WTC11 (cell line): ENCODE results near the gene PHF14.

Experiments
- CREM ChIP-seq: sonication (generic); formaldehyde crosslinking; IDR thresholded peaks from 2 replicates; pipeline ENCODE4 v1.8.1; 2022; ENCODE audit warnings: mild to moderate bottlenecking, missing genetic modification reagents, moderate library complexity
- IRF2 ChIP-seq: sonication (generic); formaldehyde crosslinking; IDR thresholded peaks from 2 replicates; pipeline ENCODE4 v1.8.0; 2022; ENCODE audit warnings: low read depth, missing genetic modification reagents, borderline replicate concordance
- NR3C1 ChIP-seq: sonication (generic); formaldehyde crosslinking; conservative IDR thresholded peaks from 2 replicates; pipeline ENCODE4 v1.8.1; 2023; ENCODE audit warnings: low read depth, mild to moderate bottlenecking, missing genetic modification reagents
- TF ChIP-seq, protein P1 (sequence below): sonication (generic); formaldehyde crosslinking; IDR thresholded peaks from 2 replicates; pipeline ENCODE4 v1.8.1; 2023; ENCODE audit warnings: mild to moderate bottlenecking, missing genetic modification reagents, moderate library complexity
- TF ChIP-seq, protein P2 (sequence below): fragments of 200-600 bp; IDR thresholded peaks from 2 replicates; pipeline ENCODE4 v1.8.0; 2022; ENCODE audit warnings: antibody characterized with exemption
- TF ChIP-seq, protein P3 (sequence below): sonication (generic); formaldehyde crosslinking; IDR thresholded peaks from 2 replicates; pipeline ENCODE4 v1.8.1; 2023; ENCODE audit warnings: mild to moderate bottlenecking, moderate library complexity, missing genetic modification reagents

DNA sequence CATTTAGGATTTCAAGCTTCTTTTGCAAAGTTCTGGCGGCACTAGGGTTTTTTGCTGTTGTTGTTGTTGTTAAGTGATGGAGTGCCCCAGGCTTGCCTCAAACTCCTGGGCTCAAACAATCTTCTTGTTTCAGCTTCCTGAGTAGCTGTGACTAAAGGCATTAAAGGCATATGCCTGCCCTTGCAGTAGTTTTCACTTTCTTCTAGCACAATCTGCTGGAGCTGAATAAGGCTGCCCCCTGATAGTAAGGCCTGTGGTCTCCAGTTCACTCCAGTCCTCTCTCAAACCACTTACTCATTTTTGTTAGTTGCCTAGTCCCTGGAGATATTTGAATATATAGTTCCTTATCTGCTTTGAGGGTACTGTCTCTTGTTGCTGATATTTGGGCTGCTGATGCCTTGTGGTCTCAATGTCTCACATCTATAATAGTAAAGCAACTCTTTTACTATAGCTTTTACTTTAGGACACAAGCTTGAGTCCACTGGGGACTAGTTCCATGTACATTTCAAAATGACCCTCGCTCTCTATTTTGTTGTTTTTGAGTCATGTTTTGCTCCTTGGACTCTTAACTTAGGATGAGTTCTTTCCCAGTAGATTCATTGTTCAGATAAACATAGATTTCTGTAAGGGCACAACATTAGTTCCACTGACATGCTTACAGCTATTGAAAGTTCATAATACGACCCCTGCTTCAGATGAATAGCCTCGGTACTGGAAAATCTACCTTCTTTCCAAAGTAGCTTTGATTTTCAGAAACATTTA lies 25.5 kb downstream of the PHF14 start:
- TF ChIP-seq, protein P1, sequence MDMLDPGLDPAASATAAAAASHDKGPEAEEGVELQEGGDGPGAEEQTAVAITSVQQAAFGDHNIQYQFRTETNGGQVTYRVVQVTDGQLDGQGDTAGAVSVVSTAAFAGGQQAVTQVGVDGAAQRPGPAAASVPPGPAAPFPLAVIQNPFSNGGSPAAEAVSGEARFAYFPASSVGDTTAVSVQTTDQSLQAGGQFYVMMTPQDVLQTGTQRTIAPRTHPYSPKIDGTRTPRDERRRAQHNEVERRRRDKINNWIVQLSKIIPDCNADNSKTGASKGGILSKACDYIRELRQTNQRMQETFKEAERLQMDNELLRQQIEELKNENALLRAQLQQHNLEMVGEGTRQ (CRISPR knock-in tag): no peak
- TF ChIP-seq, protein P2, sequence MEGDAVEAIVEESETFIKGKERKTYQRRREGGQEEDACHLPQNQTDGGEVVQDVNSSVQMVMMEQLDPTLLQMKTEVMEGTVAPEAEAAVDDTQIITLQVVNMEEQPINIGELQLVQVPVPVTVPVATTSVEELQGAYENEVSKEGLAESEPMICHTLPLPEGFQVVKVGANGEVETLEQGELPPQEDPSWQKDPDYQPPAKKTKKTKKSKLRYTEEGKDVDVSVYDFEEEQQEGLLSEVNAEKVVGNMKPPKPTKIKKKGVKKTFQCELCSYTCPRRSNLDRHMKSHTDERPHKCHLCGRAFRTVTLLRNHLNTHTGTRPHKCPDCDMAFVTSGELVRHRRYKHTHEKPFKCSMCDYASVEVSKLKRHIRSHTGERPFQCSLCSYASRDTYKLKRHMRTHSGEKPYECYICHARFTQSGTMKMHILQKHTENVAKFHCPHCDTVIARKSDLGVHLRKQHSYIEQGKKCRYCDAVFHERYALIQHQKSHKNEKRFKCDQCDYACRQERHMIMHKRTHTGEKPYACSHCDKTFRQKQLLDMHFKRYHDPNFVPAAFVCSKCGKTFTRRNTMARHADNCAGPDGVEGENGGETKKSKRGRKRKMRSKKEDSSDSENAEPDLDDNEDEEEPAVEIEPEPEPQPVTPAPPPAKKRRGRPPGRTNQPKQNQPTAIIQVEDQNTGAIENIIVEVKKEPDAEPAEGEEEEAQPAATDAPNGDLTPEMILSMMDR: no peak
- no peak for TF ChIP-seq IRF2 (CRISPR knock-in tag)
- no peak for TF ChIP-seq CREM (CRISPR knock-in tag)
- TF ChIP-seq, protein P3, sequence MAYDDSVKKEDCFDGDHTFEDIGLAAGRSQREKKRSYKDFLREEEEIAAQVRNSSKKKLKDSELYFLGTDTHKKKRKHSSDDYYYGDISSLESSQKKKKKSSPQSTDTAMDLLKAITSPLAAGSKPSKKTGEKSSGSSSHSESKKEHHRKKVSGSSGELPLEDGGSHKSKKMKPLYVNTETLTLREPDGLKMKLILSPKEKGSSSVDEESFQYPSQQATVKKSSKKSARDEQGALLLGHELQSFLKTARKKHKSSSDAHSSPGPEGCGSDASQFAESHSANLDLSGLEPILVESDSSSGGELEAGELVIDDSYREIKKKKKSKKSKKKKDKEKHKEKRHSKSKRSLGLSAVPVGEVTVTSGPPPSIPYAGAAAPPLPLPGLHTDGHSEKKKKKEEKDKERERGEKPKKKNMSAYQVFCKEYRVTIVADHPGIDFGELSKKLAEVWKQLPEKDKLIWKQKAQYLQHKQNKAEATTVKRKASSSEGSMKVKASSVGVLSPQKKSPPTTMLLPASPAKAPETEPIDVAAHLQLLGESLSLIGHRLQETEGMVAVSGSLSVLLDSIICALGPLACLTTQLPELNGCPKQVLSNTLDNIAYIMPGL (CRISPR knock-in tag): no peak
- no peak for TF ChIP-seq NR3C1 (CRISPR knock-in tag)
